M059J (cell line): ENCODE results near the gene SF3B1. TPM values are rescaled to one million over a fixed set of nuclear protein-coding genes. Genes with fewer than 3 reads are reported as not detected.
A peak's percentile ranks its signal among the peaks of the same experiment; 100 is the strongest.
"Not testable (repeated sequence)": the region's sequence is repeated elsewhere in the genome, so short reads cannot be mapped to it uniquely, and the experiment has no call there.

ENCODE experiments used
- DNase-seq: peaks from one replicate; pipeline ENCODE4 v3.0.0-alpha.2; 2012; ENCODE audit warnings: low read depth
- total RNA-seq: library from RNA; depleted of rRNA; stranded (reverse); fragments of >200 nt; shearing (Covaris generic); gene quantifications from 2 replicates; pipeline ENCODE4 v1.2.3, GENCODE V29; 2014

SF3B1 gene
- total RNA-seq, 1 experiment from 2014 or later, result 183 TPM

GRCh38 chr2:197435598-197436420, 981 bp upstream of the SF3B1 start:
- no peak for DNase-seq

GRCh38 chr2:197433780-197434438, 919 bp downstream of the SF3B1 start:
- peak; percentile 9 for DNase-seq

DNA sequence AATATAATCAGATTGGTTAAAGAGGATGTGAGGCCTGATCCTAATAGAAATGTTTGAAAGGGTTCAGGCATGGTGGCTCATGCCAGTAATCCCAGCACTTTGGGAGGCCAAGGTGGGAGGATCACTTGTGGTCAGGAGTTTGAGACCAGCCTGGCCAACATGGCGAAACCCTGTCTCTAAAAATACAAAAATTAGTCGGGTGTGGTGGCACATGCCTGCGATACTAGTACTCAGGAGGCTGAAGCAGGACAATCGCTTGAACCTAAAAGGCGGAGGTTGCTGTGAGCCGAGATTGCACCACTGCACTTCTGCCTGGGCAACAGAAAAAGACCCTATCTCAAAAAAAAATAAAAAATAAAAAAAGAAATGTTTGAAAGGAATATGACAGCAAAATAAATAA, 2.3 kb downstream of the SF3B1 start:
- DNase-seq, result not testable (repeated sequence)

DNA sequence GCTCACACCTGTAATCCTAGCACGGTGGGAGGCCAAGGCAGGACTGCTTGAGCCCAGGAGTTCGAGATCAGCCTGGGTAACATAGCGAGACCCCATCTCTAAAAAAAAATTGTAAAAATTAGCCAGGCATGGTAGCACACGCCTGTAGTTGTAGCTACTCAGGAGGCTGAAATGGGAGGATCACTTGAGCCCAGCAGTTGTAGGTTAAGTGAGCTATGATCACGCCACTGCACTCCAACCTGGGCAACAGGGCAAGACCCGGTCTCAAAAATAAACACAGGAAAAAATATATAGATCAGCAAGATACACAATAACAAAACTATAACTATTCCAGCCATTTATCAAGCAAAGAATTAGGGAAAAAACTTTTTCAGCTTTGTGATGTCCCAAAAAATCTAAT, 3.0 kb downstream of the SF3B1 start:
- DNase-seq, result no peak

DNA sequence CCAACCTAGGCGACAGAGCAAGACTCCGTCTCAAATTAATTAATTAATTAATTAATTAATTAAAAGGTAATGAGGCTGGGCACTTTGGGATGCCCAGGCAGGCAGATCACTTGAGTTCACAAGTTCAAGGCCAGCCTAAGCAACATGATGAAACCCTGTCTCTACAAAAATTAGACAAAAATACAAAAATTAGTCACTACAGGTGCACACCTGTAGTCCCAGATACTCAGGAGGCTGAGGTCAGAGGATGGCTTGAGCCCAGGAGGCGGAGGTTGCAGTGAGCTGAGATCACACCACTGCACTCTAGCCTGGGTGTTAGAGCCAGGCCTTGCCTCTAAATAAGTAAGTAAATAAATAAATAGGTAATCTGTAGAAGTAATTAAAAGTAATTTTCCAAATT, 6.8 kb downstream of the SF3B1 start:
- DNase-seq, result no peak

DNA sequence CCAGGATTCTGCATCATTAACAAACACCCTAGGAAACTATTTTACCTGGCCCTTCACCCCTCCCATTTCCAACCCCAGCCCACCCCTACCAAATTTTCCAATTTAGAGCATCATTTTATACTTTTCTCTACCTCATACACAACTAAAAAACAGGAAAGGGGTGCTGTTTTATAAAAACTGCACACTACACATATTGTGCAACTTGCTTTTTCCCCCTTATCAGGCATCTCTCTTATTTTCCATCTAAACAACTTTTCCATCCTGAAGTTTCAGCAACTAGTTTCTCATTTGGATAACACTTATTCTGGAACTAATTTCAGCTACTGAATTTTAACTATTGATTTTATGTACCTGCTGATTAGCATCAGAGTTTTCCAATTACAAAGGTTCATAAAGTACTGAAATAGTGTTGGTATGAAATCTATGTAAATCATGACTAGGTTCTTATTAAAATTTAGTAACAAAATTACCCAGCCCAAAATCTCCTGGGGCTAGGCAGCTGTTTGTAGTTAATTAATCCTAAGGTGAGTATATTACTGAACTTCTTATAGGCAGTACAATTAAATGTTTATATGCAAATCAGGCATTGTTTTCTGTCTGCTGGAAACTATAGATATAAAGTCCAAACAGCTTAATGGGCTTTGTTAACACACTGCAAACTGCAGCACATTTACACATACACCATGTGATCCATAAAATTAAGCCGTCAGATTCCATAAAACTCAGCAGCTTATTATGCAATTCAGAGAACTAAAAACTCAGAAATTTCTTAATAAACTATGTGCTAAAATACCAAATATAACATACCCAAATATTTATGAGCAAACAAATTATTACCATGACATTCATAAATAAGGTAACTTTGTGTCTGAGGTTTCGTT, 7.9 kb downstream of the SF3B1 start:
- no peak for DNase-seq

GRCh38 chr2:197425550-197425949, 9.3 kb downstream of the SF3B1 start:
- DNase-seq, result no peak

GRCh38 chr2:197423307-197423706, 11.5 kb downstream of the SF3B1 start:
- no peak for DNase-seq

- DNase-seq, result no peak
Observed at GRCh38 chr2:197419438-197419837, 15.4 kb downstream of the SF3B1 start.

DNA sequence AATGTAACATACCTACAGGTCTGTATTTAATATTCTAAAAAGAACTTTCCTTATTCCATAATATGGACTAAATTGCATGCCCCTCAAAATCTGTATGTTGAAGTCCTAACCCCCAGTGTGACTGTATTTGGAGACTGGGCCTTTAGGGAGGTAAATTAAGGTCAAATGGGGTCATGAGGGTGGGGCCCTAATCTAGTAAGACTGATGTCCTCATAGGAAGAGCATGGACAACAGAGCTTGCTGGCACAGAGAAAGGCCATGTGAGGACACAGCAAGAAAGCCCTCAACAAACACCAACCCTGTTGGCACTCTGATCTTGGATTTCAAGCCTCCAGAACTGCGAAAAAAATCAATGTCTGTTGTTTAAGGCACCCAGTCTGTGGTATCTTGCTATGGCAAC, 18.6 kb downstream of the SF3B1 start:
- DNase-seq, result no peak

DNA sequence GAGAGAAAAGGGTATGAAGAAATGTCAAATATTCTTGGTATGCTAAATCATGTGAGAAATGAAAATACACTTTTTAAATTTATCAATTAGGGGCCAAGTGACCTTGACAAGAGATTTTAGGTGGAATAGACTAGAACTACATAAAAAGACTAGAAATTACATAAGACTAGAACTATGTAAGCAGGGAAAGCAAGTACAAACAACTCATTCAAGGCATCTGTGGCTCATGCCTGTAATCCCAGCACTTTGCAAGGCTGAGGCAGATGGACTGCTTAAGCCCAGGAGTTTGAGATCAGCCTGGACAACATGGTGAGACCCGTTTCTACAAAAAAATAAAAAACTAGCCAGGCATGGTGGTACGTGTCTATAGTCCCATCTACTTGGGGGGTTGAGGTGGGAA, 20.3 kb downstream of the SF3B1 start:
- no peak for DNase-seq

GRCh38 chr2:197414039-197414438, 20.8 kb downstream of the SF3B1 start:
- no peak for DNase-seq

- no peak for DNase-seq
Observed at GRCh38 chr2:197405582-197405981, 29.2 kb downstream of the SF3B1 start.

GRCh38 chr2:197399887-197400540, 34.8 kb downstream of the SF3B1 start:
- DNase-seq, result no peak

DNA sequence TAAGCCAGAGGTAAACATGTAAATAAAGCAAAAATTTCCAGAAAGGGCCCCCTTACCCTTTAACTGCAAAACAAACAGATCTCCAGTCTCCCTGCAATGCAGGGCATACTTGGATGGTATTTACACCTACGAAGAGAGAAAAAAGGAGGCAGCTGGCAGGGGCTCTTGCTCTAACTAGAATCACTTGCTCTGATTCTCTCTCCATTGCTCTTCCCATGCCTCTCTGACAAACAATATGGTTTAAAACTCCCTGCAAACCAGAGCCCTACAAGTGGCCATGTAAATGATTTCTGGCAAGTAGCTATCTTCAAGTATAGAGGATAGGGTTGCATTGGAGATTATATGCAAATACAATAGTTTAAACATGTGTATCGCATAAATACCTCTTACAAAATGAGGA, 35.9 kb downstream of the SF3B1 start:
- DNase-seq, result no peak

GRCh38 chr2:197391220-197391717, 43.6 kb downstream of the SF3B1 start:
- no peak for DNase-seq

DNA sequence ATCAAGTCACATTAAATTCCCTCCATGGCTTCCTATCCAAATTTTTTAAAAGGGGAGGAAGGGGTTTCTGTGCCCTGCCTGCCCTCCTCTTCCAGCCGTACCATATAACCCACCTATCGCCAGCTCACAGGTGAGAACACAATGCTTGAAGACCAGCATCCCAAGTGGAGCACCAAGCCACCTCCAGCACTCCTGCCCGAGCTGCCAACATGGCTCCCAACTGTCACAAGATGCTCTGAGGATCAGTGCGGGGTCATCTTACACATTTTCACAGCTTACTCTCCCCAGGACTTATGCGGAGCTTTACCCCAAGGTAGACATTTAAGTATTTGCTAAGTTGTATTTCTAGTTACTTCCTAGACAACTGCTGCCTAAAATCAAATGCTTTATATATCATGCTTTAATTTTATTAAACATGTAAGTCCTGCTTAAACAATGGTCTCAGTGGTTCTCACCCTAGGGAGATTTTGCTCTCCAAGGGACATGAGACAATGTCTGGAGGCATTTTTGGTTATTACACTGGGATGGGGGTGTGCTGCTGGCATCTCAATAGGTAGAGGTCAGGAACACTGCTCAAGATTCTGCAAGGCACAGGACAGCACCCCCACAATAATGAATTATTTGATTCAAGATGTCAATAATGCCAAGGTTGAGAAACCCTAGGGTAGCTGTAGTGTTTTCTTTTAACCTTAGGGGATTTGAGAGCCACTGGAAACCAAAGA, 45.8 kb downstream of the SF3B1 start:
- DNase-seq, result no peak

- DNase-seq, result no peak
Observed at GRCh38 chr2:197387179-197387578, 47.6 kb downstream of the SF3B1 start.

DNA sequence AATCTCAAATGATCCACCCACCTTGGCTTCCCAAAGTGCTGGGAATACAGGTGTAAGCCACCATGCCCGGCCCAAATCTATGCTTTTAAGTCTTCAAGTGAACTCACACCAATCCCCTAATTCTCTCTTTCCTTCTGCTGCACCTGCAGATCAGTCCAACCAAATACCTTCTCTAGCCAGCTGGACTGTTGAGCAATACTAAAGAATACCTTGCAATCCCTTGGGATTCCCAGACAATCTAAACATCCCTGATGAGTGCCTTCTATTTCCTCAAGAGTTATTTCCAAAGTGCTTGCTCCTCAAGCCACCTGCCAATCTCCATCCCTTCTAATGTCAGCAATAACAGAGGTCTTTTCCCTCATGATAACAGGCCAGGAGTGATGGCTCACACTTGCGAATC, 48.6 kb downstream of the SF3B1 start:
- DNase-seq, result no peak

- no peak for DNase-seq
Observed at GRCh38 chr2:197383825-197384224, 51.0 kb downstream of the SF3B1 start.

DNA sequence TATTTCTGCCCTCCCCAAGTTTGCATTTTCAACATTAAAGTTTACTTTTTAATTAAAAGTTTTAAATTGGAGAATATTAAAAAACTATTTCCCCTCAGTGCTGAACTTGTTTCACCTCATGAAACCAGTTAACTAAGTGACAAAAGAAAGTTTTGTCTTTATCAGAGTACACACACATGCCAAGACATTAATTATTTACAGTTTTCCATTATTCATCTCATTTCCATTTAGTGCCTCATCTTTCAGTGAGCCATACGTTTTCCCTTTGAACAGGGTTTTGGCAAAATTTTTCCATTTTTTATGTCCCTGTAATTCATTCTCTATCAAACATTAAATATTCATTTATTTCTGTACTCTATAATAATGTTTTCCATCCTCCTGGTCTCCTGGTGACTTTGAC, 53.2 kb downstream of the SF3B1 start:
- DNase-seq, result no peak
